Progenitor cell of endocrine pancreas (in vitro differentiated cells): ENCODE measurements around the gene UBE2J2. TPM values are rescaled to one million over a fixed set of nuclear protein-coding genes. Genes with fewer than 3 reads are reported as not detected.

Source experiments
- DNase-seq: peaks from one replicate; pipeline ENCODE4 v3.0.0; 2021; ENCODE audit warnings: low spot score; ENCODE audit not compliant: unreplicated experiment
- H3K27ac Mint-ChIP-seq: 2 replicates; pipeline ENCODE4 v1.8.0; 2021; ENCODE audit warnings: mild to moderate bottlenecking, moderate library complexity, mixed read lengths
- H3K27me3 Mint-ChIP-seq: 2 replicates; pipeline ENCODE4 v1.8.0; 2021; ENCODE audit warnings: mixed read lengths
- H3K36me3 Mint-ChIP-seq: 2 replicates; pipeline ENCODE4 v1.8.0; 2022; ENCODE audit warnings: mixed read lengths; ENCODE audit not compliant: insufficient read depth
- H3K4me1 Mint-ChIP-seq: 2 replicates; pipeline ENCODE4 v1.8.0; 2021; ENCODE audit warnings: low read depth, mixed read lengths
- H3K4me3 Mint-ChIP-seq: 2 replicates; pipeline ENCODE4 v1.8.0; 2021; ENCODE audit warnings: low read depth, mild to moderate bottlenecking, moderate library complexity, mixed read lengths
- H3K9me3 Mint-ChIP-seq: 2 replicates; pipeline ENCODE4 v1.8.0; 2021; ENCODE audit warnings: low read depth, mixed read lengths
- CTCF ChIP-seq: fragments of 200-600 bp; sonication (generic); IDR thresholded peaks from one replicate; pipeline ENCODE4 v1.5.0; 2021; ENCODE audit warnings: antibody characterized with exemption, mild to moderate bottlenecking; ENCODE audit not compliant: unreplicated experiment
- total RNA-seq: library from RNA; stranded (reverse); gene quantifications from 2 replicates; pipeline ENCODE4 v1.2.1, GENCODE V29; 2021

The UBE2J2 gene
- total RNA-seq, 1 donor from 2014 or later: 73.6 TPM

GRCh38 chr1:1246577-1247340 lies 26.9 kb downstream of the UBE2J2 start, which contains the start of gene C1QTNF12:
TSS of gene C1QTNF12 (minus strand) at chr1:1246722. CDS start at chr1:1246690, 32 bp downstream.
- no peak within 1 kb of the TSS for H3K4me3 Mint-ChIP-seq
- H3K27me3 Mint-ChIP-seq: peaks cover 3% of the 10 kb centered on the region
- H3K27ac Mint-ChIP-seq: no peak within 1 kb of the TSS
- no peaks in the 10 kb centered on the region for H3K36me3 Mint-ChIP-seq
- no peak for TF ChIP-seq CTCF
- H3K9me3 Mint-ChIP-seq: no peaks in the 10 kb centered on the region
- DNase-seq: no peak
- no peaks in the 10 kb centered on the region for H3K4me1 Mint-ChIP-seq

- no peaks in the 10 kb centered on the region for H3K36me3 Mint-ChIP-seq
Measured at GRCh38 chr1:1245817-1246576, 27.7 kb downstream of the UBE2J2 start.

GRCh38 chr1:1245178-1245816 lies 28.4 kb downstream of the UBE2J2 start:
- Mint-ChIP-seq H3K27ac (no peak overlapping the region), H3K36me3 (no peaks in the 10 kb centered on the region), H3K27me3 (peaks cover 3% of the 10 kb centered on the region), H3K4me3 (no peak overlapping the region), H3K9me3 (no peaks in the 10 kb centered on the region), H3K4me1 (no peaks in the 10 kb centered on the region)
- no peak for DNase-seq
- TF ChIP-seq CTCF: no peak

More at GRCh38 chr1:1245817-1246576, 27.7 kb downstream of the UBE2J2 start:
- Mint-ChIP-seq H3K9me3 (no peaks in the 10 kb centered on the region), H3K27me3 (peaks cover 3% of the 10 kb centered on the region), H3K27ac (no peak overlapping the region), H3K4me1 (no peaks in the 10 kb centered on the region), H3K4me3 (no peak overlapping the region)
- TF ChIP-seq CTCF: no peak
- DNase-seq: no peak

GRCh38 chr1:1244192-1244811 lies 29.4 kb downstream of the UBE2J2 start:
- TF ChIP-seq CTCF: no peak
- H3K4me1 Mint-ChIP-seq: no peaks in the 10 kb centered on the region
- H3K27ac Mint-ChIP-seq: no peak overlapping the region
- no peaks in the 10 kb centered on the region for H3K36me3 Mint-ChIP-seq
- H3K27me3 Mint-ChIP-seq: peaks cover 3% of the 10 kb centered on the region
- H3K9me3 Mint-ChIP-seq: no peaks in the 10 kb centered on the region
- DNase-seq: no peak
- H3K4me3 Mint-ChIP-seq: no peak overlapping the region

GRCh38 chr1:1243807-1244191 lies 29.9 kb downstream of the UBE2J2 start:
- Mint-ChIP-seq H3K27ac (no peak overlapping the region), H3K36me3 (no peaks in the 10 kb centered on the region), H3K4me1 (no peaks in the 10 kb centered on the region), H3K27me3 (peaks cover 3% of the 10 kb centered on the region), H3K9me3 (no peaks in the 10 kb centered on the region), H3K4me3 (no peak overlapping the region)
- DNase-seq: no peak
- no peak for TF ChIP-seq CTCF
